MM.1S (cell line): ENCODE results near the gene RNF208.

Experiments used
- DNase-seq: peaks from one replicate; pipeline ENCODE4 v3.0.0-alpha.2; 2015
- H2AFZ ChIP-seq: fragments of 300-600 bp; sonication (generic); 2 replicates; pipeline ENCODE4 v1.6.0; 2016; ENCODE audit warnings: antibody characterized with exemption, low read length
- H3F3A ChIP-seq: fragments of 300-600 bp; sonication (generic); 2 replicates; pipeline ENCODE4 v1.6.1; 2016; ENCODE audit warnings: mild to moderate bottlenecking, antibody characterized with exemption, low read length, moderate library complexity, mixed read lengths; ENCODE audit not compliant: insufficient read depth
- H3K27ac ChIP-seq: fragments of 300-600 bp; sonication (generic); 2 replicates; pipeline ENCODE4 v1.5.1; 2016; ENCODE audit warnings: mild to moderate bottlenecking, low read length
- H3K27me3 ChIP-seq: fragments of 300-600 bp; sonication (generic); replicated peaks from 2 replicates; pipeline ENCODE4 v1.6.0; 2016; ENCODE audit warnings: low read length; ENCODE audit not compliant: insufficient read depth
- H3K36me3 ChIP-seq: fragments of 300-600 bp; sonication (generic); replicated peaks from 2 replicates; pipeline ENCODE4 v1.6.1; 2016; ENCODE audit warnings: mild to moderate bottlenecking, low read length, mixed read lengths; ENCODE audit not compliant: insufficient read depth
- H3K4me1 ChIP-seq: fragments of 300-600 bp; sonication (generic); 2 replicates; pipeline ENCODE4 v1.6.1; 2016; ENCODE audit warnings: low read length, mixed read lengths
- H3K4me2 ChIP-seq: fragments of 300-600 bp; sonication (generic); 2 replicates; pipeline ENCODE4 v1.6.0; 2016; ENCODE audit warnings: low read depth, low read length
- H3K4me3 ChIP-seq: fragments of 300-600 bp; sonication (generic); 2 replicates; pipeline ENCODE4 v1.5.1; 2016; ENCODE audit warnings: low read length, mixed read lengths
- H3K79me2 ChIP-seq: fragments of 300-600 bp; sonication (generic); 2 replicates; pipeline ENCODE4 v1.6.1; 2016; ENCODE audit warnings: mixed run types, low read length, mixed read lengths
- H3K9ac ChIP-seq: fragments of 300-600 bp; sonication (generic); 2 replicates; pipeline ENCODE4 v1.6.1; 2016; ENCODE audit warnings: low read length, mixed read lengths
- H3K9me2 ChIP-seq: fragments of 300-600 bp; sonication (generic); replicated peaks from 2 replicates; pipeline ENCODE4 v1.6.1; 2016; ENCODE audit warnings: mild to moderate bottlenecking, low read length, mixed read lengths; ENCODE audit not compliant: insufficient read depth
- H3K9me3 ChIP-seq: fragments of 300-600 bp; sonication (generic); replicated peaks from 2 replicates; pipeline ENCODE4 v1.6.1; 2016; ENCODE audit warnings: mild to moderate bottlenecking, low read length, mixed read lengths; ENCODE audit not compliant: insufficient read depth
- H4K20me1 ChIP-seq: fragments of 300-600 bp; sonication (generic); 2 replicates; pipeline ENCODE4 v1.6.1; 2016; ENCODE audit warnings: mild to moderate bottlenecking, low read length, moderate library complexity, mixed read lengths; ENCODE audit not compliant: insufficient read depth
- EZH2 ChIP-seq: fragments of 300-600 bp; sonication (generic); optimal IDR thresholded peaks from 2 replicates; pipeline ENCODE3; 2017; ENCODE audit warnings: low read depth, mild to moderate bottlenecking, antibody characterized with exemption, low read length, mixed read lengths
- EZH2phosphoT487 ChIP-seq: fragments of 300-600 bp; sonication (generic); IDR thresholded peaks from 2 replicates; pipeline ENCODE4 v1.6.1; 2018; ENCODE audit warnings: antibody characterized with exemption, low read length
- TF ChIP-seq, protein P1 (sequence below): fragments of 300-600 bp; sonication (generic); IDR thresholded peaks from 2 replicates; pipeline ENCODE4 v1.5.1; 2016; ENCODE audit warnings: antibody characterized with exemption, low read length, mixed read lengths

RNF208 gene

DNA sequence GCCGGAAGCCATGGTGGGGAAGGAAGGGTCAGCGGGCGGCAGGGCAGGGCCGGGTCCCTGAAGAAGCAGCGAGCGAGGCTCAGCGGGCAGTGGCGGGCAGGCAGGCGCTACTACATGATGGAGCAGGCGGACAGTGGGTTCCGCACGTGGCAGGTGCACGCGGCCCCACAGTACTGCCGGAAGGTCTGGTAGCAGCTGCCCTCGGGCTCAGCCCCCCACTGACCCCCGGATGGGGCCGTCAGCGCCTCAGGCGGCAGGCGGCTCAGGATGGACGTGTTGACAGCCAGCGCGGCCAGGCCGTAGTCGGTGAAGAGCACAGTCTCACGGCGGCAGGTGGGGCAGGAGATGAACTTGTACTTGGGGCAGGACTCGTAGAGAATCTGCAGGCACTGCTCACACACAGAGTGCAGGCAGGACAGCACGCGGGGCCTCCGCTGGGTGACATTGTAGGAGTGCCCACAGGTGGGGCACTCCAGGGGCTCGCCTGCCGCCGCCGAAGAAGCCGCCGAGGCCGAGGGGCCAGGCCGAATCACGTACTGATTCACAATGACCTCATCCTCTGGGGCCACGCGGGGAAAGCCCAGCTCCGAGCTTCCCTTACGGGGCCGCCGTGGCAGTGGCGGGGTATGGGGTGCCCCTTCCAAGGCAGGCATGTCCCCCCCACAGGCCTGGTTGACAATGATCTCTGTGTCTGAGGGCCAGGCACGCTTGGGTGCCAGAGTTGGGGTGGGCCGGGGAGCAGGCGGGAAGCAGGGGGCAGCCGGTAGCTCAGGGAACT is 1.5 kb downstream of the RNF208 start:
- Histone ChIP-seq H3K9me2 (no peaks in the 10 kb centered on the region), H3F3A (no peaks in the 10 kb centered on the region; the same call in 1 of the 2 replicates), H3K79me2 (no peaks in the 10 kb centered on the region), H3K9ac (no peak overlapping the region), H3K27me3 (no peaks in the 10 kb centered on the region), H3K9me3 (no peaks in the 10 kb centered on the region), H3K4me2 (no peak overlapping the region), H3K27ac (no peak overlapping the region), H2AFZ (no peak overlapping the region), H3K36me3 (no peaks in the 10 kb centered on the region), H4K20me1 (no peaks in the 10 kb centered on the region), H3K4me1 (peaks cover 9% of the 10 kb centered on the region; the same call in 1 of the 2 replicates), H3K4me3 (no peak overlapping the region)
- no peak for DNase-seq
- TF ChIP-seq EZH2 (no peak), EZH2phosphoT487 (no peak)
- TF ChIP-seq, protein P1, sequence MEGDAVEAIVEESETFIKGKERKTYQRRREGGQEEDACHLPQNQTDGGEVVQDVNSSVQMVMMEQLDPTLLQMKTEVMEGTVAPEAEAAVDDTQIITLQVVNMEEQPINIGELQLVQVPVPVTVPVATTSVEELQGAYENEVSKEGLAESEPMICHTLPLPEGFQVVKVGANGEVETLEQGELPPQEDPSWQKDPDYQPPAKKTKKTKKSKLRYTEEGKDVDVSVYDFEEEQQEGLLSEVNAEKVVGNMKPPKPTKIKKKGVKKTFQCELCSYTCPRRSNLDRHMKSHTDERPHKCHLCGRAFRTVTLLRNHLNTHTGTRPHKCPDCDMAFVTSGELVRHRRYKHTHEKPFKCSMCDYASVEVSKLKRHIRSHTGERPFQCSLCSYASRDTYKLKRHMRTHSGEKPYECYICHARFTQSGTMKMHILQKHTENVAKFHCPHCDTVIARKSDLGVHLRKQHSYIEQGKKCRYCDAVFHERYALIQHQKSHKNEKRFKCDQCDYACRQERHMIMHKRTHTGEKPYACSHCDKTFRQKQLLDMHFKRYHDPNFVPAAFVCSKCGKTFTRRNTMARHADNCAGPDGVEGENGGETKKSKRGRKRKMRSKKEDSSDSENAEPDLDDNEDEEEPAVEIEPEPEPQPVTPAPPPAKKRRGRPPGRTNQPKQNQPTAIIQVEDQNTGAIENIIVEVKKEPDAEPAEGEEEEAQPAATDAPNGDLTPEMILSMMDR, result no peak

DNA sequence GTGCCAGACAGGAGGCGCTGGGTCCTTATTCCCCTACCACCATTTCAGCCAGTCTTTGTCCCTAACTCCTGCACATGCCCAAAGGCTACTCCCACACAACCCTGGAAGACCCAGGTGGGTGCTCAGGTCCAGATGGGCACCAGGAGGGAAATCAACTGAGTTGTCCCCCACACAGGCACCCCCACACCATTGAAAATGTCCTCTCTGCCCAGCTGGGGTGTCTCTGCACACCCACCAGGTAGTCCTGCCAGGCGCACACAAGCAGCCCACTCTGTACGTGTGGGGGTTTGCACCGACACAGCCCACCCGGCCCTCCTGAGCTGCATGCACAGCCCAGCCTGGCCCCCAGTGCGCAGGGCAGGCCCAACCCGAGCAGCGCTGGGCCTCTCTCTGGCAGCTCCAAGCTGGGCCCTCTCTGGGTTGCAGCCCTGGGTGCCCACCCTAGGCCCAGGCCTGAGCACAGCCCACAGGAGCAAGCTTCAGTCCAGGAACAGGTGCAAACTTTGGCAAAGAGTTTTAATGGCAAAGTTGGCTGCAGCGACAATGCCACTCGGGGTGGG is 2.2 kb downstream of the RNF208 start:
- H3K4me2 ChIP-seq, result no peak overlapping the region
- no peaks in the 10 kb centered on the region; the same call in 1 of the 2 replicates for H3F3A ChIP-seq
- H3K4me1 ChIP-seq, result peaks cover 7% of the 10 kb centered on the region; the same call in 1 of the 2 replicates

DNA sequence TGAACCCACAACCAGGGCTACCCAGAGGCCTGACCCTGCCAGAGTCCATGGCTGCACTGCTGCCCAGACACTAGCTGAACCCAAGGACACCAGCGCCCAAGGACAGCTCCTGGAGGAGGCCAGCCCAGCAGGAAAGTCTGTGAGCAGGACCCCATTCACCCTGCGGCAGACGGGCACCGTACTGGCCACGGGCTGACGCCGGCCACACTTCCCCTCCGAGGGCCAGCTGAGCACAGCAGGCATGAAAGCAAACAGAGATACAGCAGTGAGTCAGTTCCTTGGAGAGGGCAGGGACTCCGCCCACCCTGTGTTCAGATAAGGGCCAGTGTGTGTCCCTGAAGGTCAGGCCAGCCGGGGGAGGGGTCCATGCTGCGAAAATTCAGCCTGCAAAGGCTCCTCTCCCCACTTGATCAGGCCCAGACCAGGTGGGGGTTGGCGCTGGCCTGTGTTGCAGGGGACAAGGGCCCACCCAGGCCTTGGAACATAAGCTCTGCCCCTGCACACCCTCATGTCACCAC is 3.2 kb downstream of the RNF208 start:
- H3K27ac ChIP-seq, result no peak overlapping the region

More for the DNA sequence above, 2.2 kb downstream of the RNF208 start:
- Histone ChIP-seq H2AFZ (no peak overlapping the region), H3K36me3 (no peaks in the 10 kb centered on the region), H4K20me1 (no peaks in the 10 kb centered on the region), H3K9me3 (no peaks in the 10 kb centered on the region), H3K79me2 (no peaks in the 10 kb centered on the region), H3K9me2 (no peaks in the 10 kb centered on the region), H3K27me3 (no peaks in the 10 kb centered on the region), H3K4me3 (no peak overlapping the region), H3K9ac (no peak overlapping the region), H3K27ac (no peak overlapping the region)
- TF ChIP-seq EZH2phosphoT487 (no peak), EZH2 (no peak)
- TF ChIP-seq, protein P1, result no peak
- no peak for DNase-seq

More for the DNA sequence above, 3.2 kb downstream of the RNF208 start:
- Histone ChIP-seq H3K27me3 (no peaks in the 10 kb centered on the region), H3F3A (no peaks in the 10 kb centered on the region; the same call in 1 of the 2 replicates), H3K4me2 (no peak overlapping the region), H3K9ac (no peak overlapping the region), H3K4me1 (no peaks in the 10 kb centered on the region), H2AFZ (no peak overlapping the region), H3K36me3 (no peaks in the 10 kb centered on the region), H4K20me1 (no peaks in the 10 kb centered on the region), H3K79me2 (no peaks in the 10 kb centered on the region), H3K9me3 (no peaks in the 10 kb centered on the region), H3K4me3 (no peak overlapping the region), H3K9me2 (no peaks in the 10 kb centered on the region)
- no peak for DNase-seq
- TF ChIP-seq EZH2phosphoT487 (no peak), EZH2 (no peak)
- TF ChIP-seq, protein P1, result no peak
